ENCODE data around the gene ZNF468. TPM values are rescaled to one million over a fixed set of nuclear protein-coding genes. Genes with fewer than 3 reads are reported as not detected.
"Not testable (repeated sequence)": the region's sequence is repeated elsewhere in the genome, so short reads cannot be mapped to it uniquely, and the experiment has no call there.

The ZNF468 gene
- 24.1 and 30.6 TPM in 2 replicates for total RNA-seq
- polyA plus RNA-seq = 10.2 and 11.9 TPM in 2 replicates
- 5.8 and 6.5 TPM in 2 replicates for polyA plus RNA-seq (2012)
- polyA minus RNA-seq (ENCODE audit: low replicate concordance) = 1.6 and 16.8 TPM in 2 replicates

DNA sequence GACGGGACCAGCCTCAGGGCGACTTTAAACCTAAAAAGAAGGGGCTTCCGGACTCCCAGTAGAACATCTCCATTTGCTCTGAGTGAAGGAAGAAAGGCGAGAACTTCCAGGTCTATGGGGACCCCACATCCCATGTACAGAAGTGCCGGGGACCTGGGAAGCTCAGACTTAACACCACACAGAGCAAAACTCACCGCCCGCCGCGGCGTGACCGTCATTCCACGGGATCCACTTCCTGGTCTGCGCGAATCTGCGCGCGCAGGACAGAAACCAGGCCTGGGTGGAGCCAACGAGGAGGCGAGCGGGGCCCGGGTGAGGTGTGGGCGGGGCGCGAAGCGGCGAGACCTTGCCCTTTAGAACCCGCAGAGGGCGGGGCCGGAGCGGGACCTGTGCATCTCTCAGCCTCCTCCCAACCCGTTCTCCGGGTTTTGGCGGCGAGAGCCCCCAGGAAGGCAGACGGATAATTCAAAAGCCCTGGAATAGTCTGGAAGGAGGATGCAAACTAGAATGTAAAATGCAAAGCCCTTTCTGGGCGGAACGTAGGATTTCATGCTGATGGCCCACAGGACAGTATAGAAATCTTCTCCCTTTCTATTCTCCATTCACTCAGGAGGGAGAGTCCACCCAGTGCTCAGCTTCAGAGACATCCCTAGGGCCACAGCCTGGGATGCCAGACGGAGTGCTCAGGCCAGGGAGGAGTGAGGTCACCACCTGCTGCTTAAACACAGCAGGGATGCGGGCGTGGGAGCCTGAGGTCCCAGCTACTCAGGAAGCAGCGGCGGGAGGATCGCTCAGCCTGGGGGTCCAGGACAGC, at the start of gene ZNF468:
TSS of gene ZNF468 (minus strand) at position 242 of the 814 bp plus-strand sequence. CDS start 3,347 bp downstream, outside the sequence.
- Histone ChIP-seq H3K9ac (ENCODE audit: insufficient read depth, low read length) (peak within 1 kb of the TSS; percentile 66), H3K27ac (ENCODE audit: insufficient read depth, low read length) (peak within 1 kb of the TSS; percentile 68), H3K4me3 (replicated peaks in 1 of 4; ENCODE audit: control extremely low read depth in 1 of 4, insufficient read depth in 1 of 4, low read depth in 3 of 4, low read length in 4 of 4) (peak within 1 kb of the TSS; percentile 60 to 87 (median 76)), H2AFZ (ENCODE audit: low read length) (peak within 1 kb of the TSS; percentile 91), H3K4me2 (ENCODE audit: extremely low read depth, insufficient read depth, low read length) (peak within 1 kb of the TSS; percentile 66)
- peak; percentile 55 to 63 for DNase-seq (ENCODE audit: low read depth in 2 of 2)
- not testable (repeated sequence) for H4K20me1 ChIP-seq (ENCODE audit: control insufficient read depth, extremely low read depth, insufficient read depth, low read length); H3K27me3 ChIP-seq (ENCODE audit: control insufficient read depth, insufficient read depth, low read length); H3K4me1 ChIP-seq (ENCODE audit: control insufficient read depth, extremely low read depth, insufficient read depth, low read length); H3K36me3 ChIP-seq (ENCODE audit: control insufficient read depth, insufficient read depth, low read length); H3K9me3 ChIP-seq (ENCODE audit: control insufficient read depth, insufficient read depth, low read depth, low read length); H3K79me2 ChIP-seq (ENCODE audit: control insufficient read depth, insufficient read depth, low read length)

DNA sequence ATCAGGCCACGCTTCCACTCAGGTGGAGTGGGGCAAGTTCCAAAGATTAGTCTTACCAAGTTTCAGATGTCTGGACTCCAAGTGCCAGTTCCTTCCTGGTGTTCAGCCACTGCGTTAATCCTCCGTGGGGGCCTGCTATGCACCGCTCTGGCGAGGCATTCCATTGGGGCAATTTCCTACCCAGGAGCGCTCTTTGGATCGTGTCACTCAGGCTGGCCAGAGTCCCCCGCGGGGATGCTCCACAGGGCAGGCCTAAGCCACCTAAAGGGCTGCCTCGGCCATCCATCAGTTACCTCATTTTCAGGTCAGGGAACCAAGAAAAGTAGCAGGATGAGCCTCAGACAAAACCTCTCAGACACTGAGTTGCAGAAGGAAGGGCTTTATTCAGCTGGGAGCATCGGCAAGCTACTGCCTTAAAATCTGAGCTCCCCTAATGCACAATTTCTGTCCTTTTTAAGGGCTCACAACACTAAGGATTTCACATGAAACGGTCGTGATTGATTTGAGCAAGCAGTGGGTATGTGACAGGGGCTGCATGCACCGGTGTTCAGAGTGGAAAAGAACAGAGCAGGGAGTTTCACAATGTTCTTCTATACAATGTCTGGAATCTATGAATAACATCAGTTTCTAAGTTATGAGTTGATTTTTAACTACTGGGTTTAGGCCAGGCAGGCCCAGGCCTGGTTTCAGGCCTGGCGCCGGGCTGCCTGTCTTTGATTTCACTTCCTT, 46.8 kb upstream of the ZNF468 start:
- DNase-seq (ENCODE audit: low read depth in 2 of 2); H3K4me2 ChIP-seq (ENCODE audit: extremely low read depth, insufficient read depth, low read length); H3K79me2 ChIP-seq (ENCODE audit: control insufficient read depth, insufficient read depth, low read length); H3K4me3 ChIP-seq (replicated peaks in 1 of 4; ENCODE audit: control extremely low read depth in 1 of 4, insufficient read depth in 1 of 4, low read depth in 3 of 4, low read length in 4 of 4); H3K36me3 ChIP-seq (ENCODE audit: control insufficient read depth, insufficient read depth, low read length); H3K27ac ChIP-seq (ENCODE audit: insufficient read depth, low read length); H4K20me1 ChIP-seq (ENCODE audit: control insufficient read depth, extremely low read depth, insufficient read depth, low read length); H3K9ac ChIP-seq (ENCODE audit: insufficient read depth, low read length); H3K27me3 ChIP-seq (ENCODE audit: control insufficient read depth, insufficient read depth, low read length); H3K4me1 ChIP-seq (ENCODE audit: control insufficient read depth, extremely low read depth, insufficient read depth, low read length); H2AFZ ChIP-seq (ENCODE audit: low read length); H3K9me3 ChIP-seq (ENCODE audit: control insufficient read depth, insufficient read depth, low read depth, low read length): not testable (repeated sequence)

DNA sequence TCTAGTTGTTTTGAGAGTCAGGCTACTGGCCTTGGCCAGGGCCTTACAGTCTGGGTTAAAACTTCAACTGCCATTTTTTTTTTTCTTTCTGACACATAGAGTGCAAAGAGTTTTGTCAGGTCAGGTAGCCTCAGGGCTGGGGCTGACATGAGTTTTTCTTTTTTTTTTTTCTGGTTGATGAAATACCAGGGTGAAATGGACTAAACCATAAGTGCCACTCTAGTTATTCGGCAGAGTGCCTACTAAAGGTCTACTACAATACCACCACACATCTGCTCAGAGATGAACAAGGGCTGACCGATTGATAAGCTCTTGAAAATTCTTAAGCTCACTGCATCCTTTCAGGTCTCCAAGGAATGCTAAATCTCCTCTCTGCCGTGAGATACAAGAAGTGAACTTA, 44.4 kb upstream of the ZNF468 start:
- DNase-seq (ENCODE audit: low read depth in 2 of 2) = no peak
- no peak overlapping the region for H3K9ac ChIP-seq (ENCODE audit: insufficient read depth, low read length)
- H3K4me2 ChIP-seq (ENCODE audit: extremely low read depth, insufficient read depth, low read length) = no peak overlapping the region
- H3K4me3 ChIP-seq (replicated peaks in 1 of 4; ENCODE audit: control extremely low read depth in 1 of 4, insufficient read depth in 1 of 4, low read depth in 3 of 4, low read length in 4 of 4) = no peak overlapping the region
- no peak overlapping the region for H3K27ac ChIP-seq (ENCODE audit: insufficient read depth, low read length)
- H3K9me3 ChIP-seq (ENCODE audit: control insufficient read depth, insufficient read depth, low read depth, low read length) = no peaks in the 10 kb centered on the region
- no peak overlapping the region for H2AFZ ChIP-seq (ENCODE audit: low read length)
- no peaks in the 10 kb centered on the region for H3K79me2 ChIP-seq (ENCODE audit: control insufficient read depth, insufficient read depth, low read length)
- TF ChIP-seq EZH2 (IDR thresholded peaks at IDR 0.05; ENCODE audit: low read length, missing control alignments) = no peak
- TF ChIP-seq, protein P1, sequence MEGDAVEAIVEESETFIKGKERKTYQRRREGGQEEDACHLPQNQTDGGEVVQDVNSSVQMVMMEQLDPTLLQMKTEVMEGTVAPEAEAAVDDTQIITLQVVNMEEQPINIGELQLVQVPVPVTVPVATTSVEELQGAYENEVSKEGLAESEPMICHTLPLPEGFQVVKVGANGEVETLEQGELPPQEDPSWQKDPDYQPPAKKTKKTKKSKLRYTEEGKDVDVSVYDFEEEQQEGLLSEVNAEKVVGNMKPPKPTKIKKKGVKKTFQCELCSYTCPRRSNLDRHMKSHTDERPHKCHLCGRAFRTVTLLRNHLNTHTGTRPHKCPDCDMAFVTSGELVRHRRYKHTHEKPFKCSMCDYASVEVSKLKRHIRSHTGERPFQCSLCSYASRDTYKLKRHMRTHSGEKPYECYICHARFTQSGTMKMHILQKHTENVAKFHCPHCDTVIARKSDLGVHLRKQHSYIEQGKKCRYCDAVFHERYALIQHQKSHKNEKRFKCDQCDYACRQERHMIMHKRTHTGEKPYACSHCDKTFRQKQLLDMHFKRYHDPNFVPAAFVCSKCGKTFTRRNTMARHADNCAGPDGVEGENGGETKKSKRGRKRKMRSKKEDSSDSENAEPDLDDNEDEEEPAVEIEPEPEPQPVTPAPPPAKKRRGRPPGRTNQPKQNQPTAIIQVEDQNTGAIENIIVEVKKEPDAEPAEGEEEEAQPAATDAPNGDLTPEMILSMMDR (conservative IDR thresholded peaks at IDR 0.05 in 1 of 2, IDR thresholded peaks at IDR 0.05 in 1 of 2; ENCODE audit: low read depth in 1 of 2, low read length in 2 of 2) = no peak
- no peaks in the 10 kb centered on the region for H4K20me1 ChIP-seq (ENCODE audit: control insufficient read depth, extremely low read depth, insufficient read depth, low read length)
- peaks cover 2% of the 10 kb centered on the region for H3K4me1 ChIP-seq (ENCODE audit: control insufficient read depth, extremely low read depth, insufficient read depth, low read length)
- H3K27me3 ChIP-seq (ENCODE audit: control insufficient read depth, insufficient read depth, low read length) = no peaks in the 10 kb centered on the region
- H3K36me3 ChIP-seq (ENCODE audit: control insufficient read depth, insufficient read depth, low read length) = no peaks in the 10 kb centered on the region

- H3K27me3 ChIP-seq (ENCODE audit: control insufficient read depth, insufficient read depth, low read length); H3K27ac ChIP-seq (ENCODE audit: insufficient read depth, low read length); H3K36me3 ChIP-seq (ENCODE audit: control insufficient read depth, insufficient read depth, low read length); DNase-seq (ENCODE audit: low read depth in 2 of 2); H4K20me1 ChIP-seq (ENCODE audit: control insufficient read depth, extremely low read depth, insufficient read depth, low read length); H3K9me3 ChIP-seq (ENCODE audit: control insufficient read depth, insufficient read depth, low read depth, low read length); H3K79me2 ChIP-seq (ENCODE audit: control insufficient read depth, insufficient read depth, low read length); H3K4me3 ChIP-seq (replicated peaks in 1 of 4; ENCODE audit: control extremely low read depth in 1 of 4, insufficient read depth in 1 of 4, low read depth in 3 of 4, low read length in 4 of 4); H3K9ac ChIP-seq (ENCODE audit: insufficient read depth, low read length); H2AFZ ChIP-seq (ENCODE audit: low read length); H3K4me2 ChIP-seq (ENCODE audit: extremely low read depth, insufficient read depth, low read length); H3K4me1 ChIP-seq (ENCODE audit: control insufficient read depth, extremely low read depth, insufficient read depth, low read length): not testable (repeated sequence)
Measured at GRCh38 chr19:52898596-52898995, 41.2 kb upstream of the ZNF468 start.

Data from fibroblast of lung (primary cell).